ENCODE data around the gene ZNF701. TPM values are rescaled to one million over a fixed set of nuclear protein-coding genes. Genes with fewer than 3 reads are reported as not detected.
A peak's percentile ranks its signal among the peaks of the same experiment; 100 is the strongest.

ZNF701 gene
- total RNA-seq, 1 experiment from 2014 or later = 9.0 TPM

DNA sequence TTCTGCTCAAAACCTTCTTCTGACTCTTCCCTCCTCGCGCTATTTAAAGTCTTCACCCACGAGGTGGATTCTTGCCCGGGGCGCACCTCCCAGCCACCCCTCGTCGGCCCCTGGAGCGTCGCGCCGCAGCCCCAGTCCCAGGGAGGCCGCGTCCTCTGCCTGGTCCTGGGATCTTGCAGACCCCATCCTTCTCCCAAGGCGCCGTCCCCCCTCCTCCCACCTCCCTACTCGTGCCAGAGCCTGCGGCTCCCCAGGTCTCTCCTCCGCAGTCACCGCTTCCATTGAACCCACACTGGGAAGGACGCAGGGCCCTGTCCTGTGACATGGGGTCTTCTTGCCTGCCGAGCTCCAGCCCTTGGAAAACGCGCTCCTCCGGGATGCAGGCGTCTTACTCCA, 42.1 kb upstream of the ZNF701 start:
- peak overlapping the region; percentile 54 for H3K27ac ChIP-seq (ENCODE audit: low read depth, low read length)
- peak overlapping the region; percentile 81 for H3K9ac ChIP-seq (ENCODE audit: low read length)
- POLR2A ChIA-PET = no interaction called here
- RAD21 ChIA-PET (ENCODE audit: low non-redundant PET in 1 of 2, low total read pairs in 2 of 2, uncharacterized antibody in 2 of 2, unreplicated experiment in 2 of 2) = no interaction called here
- no peak for DNase-seq (ENCODE audit: low read depth, low spot score)
- peaks cover 0 to 5% of the 10 kb centered on the region in 2 experiments; a peak in 1 of 4 replicates for H3K9me3 ChIP-seq (ENCODE audit: control insufficient read depth in 1 of 2, insufficient read depth in 1 of 2, low read depth in 1 of 2, low read length in 2 of 2)
- no peaks in the 10 kb centered on the region for H3K27me3 ChIP-seq (ENCODE audit: insufficient read depth, low read length)
- TF ChIP-seq JUND (IDR thresholded peaks at IDR 0.05) = no peak
- TF ChIP-seq, protein P1, sequence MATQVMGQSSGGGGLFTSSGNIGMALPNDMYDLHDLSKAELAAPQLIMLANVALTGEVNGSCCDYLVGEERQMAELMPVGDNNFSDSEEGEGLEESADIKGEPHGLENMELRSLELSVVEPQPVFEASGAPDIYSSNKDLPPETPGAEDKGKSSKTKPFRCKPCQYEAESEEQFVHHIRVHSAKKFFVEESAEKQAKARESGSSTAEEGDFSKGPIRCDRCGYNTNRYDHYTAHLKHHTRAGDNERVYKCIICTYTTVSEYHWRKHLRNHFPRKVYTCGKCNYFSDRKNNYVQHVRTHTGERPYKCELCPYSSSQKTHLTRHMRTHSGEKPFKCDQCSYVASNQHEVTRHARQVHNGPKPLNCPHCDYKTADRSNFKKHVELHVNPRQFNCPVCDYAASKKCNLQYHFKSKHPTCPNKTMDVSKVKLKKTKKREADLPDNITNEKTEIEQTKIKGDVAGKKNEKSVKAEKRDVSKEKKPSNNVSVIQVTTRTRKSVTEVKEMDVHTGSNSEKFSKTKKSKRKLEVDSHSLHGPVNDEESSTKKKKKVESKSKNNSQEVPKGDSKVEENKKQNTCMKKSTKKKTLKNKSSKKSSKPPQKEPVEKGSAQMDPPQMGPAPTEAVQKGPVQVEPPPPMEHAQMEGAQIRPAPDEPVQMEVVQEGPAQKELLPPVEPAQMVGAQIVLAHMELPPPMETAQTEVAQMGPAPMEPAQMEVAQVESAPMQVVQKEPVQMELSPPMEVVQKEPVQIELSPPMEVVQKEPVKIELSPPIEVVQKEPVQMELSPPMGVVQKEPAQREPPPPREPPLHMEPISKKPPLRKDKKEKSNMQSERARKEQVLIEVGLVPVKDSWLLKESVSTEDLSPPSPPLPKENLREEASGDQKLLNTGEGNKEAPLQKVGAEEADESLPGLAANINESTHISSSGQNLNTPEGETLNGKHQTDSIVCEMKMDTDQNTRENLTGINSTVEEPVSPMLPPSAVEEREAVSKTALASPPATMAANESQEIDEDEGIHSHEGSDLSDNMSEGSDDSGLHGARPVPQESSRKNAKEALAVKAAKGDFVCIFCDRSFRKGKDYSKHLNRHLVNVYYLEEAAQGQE (IDR thresholded peaks at IDR 0.05; ENCODE audit: low read depth) = no peak
- TF ChIP-seq ELF1 (IDR thresholded peaks at IDR 0.05; ENCODE audit: borderline replicate concordance, low read depth) = no peak
- TF ChIP-seq FOSL1 (IDR thresholded peaks at IDR 0.05; ENCODE audit: low read depth) = no peak
- TF ChIP-seq EGR1 (IDR thresholded peaks at IDR 0.05; ENCODE audit: low read depth) = no peak
- TF ChIP-seq, protein P2, sequence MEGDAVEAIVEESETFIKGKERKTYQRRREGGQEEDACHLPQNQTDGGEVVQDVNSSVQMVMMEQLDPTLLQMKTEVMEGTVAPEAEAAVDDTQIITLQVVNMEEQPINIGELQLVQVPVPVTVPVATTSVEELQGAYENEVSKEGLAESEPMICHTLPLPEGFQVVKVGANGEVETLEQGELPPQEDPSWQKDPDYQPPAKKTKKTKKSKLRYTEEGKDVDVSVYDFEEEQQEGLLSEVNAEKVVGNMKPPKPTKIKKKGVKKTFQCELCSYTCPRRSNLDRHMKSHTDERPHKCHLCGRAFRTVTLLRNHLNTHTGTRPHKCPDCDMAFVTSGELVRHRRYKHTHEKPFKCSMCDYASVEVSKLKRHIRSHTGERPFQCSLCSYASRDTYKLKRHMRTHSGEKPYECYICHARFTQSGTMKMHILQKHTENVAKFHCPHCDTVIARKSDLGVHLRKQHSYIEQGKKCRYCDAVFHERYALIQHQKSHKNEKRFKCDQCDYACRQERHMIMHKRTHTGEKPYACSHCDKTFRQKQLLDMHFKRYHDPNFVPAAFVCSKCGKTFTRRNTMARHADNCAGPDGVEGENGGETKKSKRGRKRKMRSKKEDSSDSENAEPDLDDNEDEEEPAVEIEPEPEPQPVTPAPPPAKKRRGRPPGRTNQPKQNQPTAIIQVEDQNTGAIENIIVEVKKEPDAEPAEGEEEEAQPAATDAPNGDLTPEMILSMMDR (IDR thresholded peaks at IDR 0.05 in 2 of 3, conservative IDR thresholded peaks at IDR 0.05 in 1 of 3; ENCODE audit: borderline replicate concordance in 1 of 3, insufficient read depth in 1 of 3, low read depth in 2 of 3, low read length in 2 of 3) = no peak
- no peak for TF ChIP-seq POLR2AphosphoS5 (IDR thresholded peaks at IDR 0.05; ENCODE audit: low read depth, low read length)
- TF ChIP-seq, protein P3, sequence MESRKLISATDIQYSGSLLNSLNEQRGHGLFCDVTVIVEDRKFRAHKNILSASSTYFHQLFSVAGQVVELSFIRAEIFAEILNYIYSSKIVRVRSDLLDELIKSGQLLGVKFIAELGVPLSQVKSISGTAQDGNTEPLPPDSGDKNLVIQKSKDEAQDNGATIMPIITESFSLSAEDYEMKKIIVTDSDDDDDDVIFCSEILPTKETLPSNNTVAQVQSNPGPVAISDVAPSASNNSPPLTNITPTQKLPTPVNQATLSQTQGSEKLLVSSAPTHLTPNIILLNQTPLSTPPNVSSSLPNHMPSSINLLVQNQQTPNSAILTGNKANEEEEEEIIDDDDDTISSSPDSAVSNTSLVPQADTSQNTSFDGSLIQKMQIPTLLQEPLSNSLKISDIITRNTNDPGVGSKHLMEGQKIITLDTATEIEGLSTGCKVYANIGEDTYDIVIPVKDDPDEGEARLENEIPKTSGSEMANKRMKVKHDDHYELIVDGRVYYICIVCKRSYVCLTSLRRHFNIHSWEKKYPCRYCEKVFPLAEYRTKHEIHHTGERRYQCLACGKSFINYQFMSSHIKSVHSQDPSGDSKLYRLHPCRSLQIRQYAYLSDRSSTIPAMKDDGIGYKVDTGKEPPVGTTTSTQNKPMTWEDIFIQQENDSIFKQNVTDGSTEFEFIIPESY (IDR thresholded peaks at IDR 0.05; ENCODE audit: extremely low read depth, insufficient replicate concordance, low read length) = no peak
- no peak for TF ChIP-seq CEBPB (IDR thresholded peaks at IDR 0.05; ENCODE audit: low read depth)
- no peak for TF ChIP-seq YY1 (IDR thresholded peaks at IDR 0.05; ENCODE audit: extremely low read depth, insufficient replicate concordance, low read depth, low read length)
- TF ChIP-seq SP1 (IDR thresholded peaks at IDR 0.05; ENCODE audit: low read depth) = no peak
- no peak; the same call in 1 of the 2 replicates for TF ChIP-seq ZFX (IDR thresholded peaks at IDR 0.05)
- no peak for TF ChIP-seq CBX3 (IDR thresholded peaks at IDR 0.05; ENCODE audit: low read depth)
- TF ChIP-seq POLR2A (IDR thresholded peaks at IDR 0.05; ENCODE audit: borderline replicate concordance, extremely low read depth, insufficient read depth, insufficient read length) = no peak
- CTCF ChIA-PET = no interaction called here
- peaks cover 9% of the 10 kb centered on the region; the same call in 1 of the 2 replicates for H3K79me2 ChIP-seq (ENCODE audit: insufficient read depth, low read length)
- BruUV-seq (replicated peaks) = TSS peak; percentile 86
- intact Hi-C loops (cut with micrococcal nuclease) = no loop called here
- H4K20me1 ChIP-seq (ENCODE audit: insufficient read depth) = no peaks in the 10 kb centered on the region
- H2AFZ ChIP-seq (ENCODE audit: low read depth, low read length, poor library complexity, severe bottlenecking) = no peak overlapping the region
- peak overlapping the region; percentile 95 for H3K4me2 ChIP-seq (ENCODE audit: low read length)
- H3K9me2 ChIP-seq (ENCODE audit: insufficient read depth) = no peaks in the 10 kb centered on the region
- peak overlapping the region; percentile 77 to 89 for H3K4me3 ChIP-seq (replicated peaks in 1 of 2; ENCODE audit: low read depth in 1 of 2, low read length in 2 of 2)
- peak; percentile 39 for ATAC-seq
- H3K36me3 ChIP-seq (ENCODE audit: control insufficient read depth in 1 of 2, insufficient read depth in 2 of 2, low read length in 2 of 2) = no peaks in the 10 kb centered on the region
- peaks cover 4 to 14% of the 10 kb centered on the region in 2 experiments; a peak in 2 of 4 replicates for H3K4me1 ChIP-seq (ENCODE audit: control insufficient read depth in 1 of 2, insufficient read depth in 2 of 2, low read length in 2 of 2)
